ENCODE data around the gene CEMIP.

The CEMIP gene

GRCh38 chr15:80991421-80991820, 212.3 kb downstream of the CEMIP start:
- DNase-seq: peak; percentile 90

GRCh38 chr15:80992006-80992405, 212.8 kb downstream of the CEMIP start:
- peak; percentile 77 for DNase-seq

- no peak for DNase-seq
These were observed 213.3 kb downstream of the CEMIP start for GRCh38 chr15:80992441-80992840.

GRCh38 chr15:80996247-80996646, 217.1 kb downstream of the CEMIP start:
- DNase-seq: peak; percentile 42

- no peak for DNase-seq
These were observed 218.5 kb downstream of the CEMIP start for GRCh38 chr15:80997692-80998091.

GRCh38 chr15:80998251-80998650, 219.1 kb downstream of the CEMIP start:
- no peak for DNase-seq

- peak; percentile 26 for DNase-seq
These were observed 220.5 kb downstream of the CEMIP start for GRCh38 chr15:80999623-81000036.

- peak; percentile 33 for DNase-seq
These were observed 221.0 kb downstream of the CEMIP start for GRCh38 chr15:81000144-81000623.

GRCh38 chr15:81000624-81001151, 221.5 kb downstream of the CEMIP start, which contains the start of gene TLNRD1:
Gene TLNRD1 (plus strand): TSS chr15:81000923. CDS start chr15:81002272, 1,349 bp downstream.
- DNase-seq: peak; percentile 98

Measured in inflammatory macrophage treated with lipopolysaccharide for 4 hours (primary cell).